Activated CD8-positive, alpha-beta memory T cell treated with anti-CD3 and anti-CD28 coated beads for 24 hours (primary cell): ENCODE data around the gene LRRTM2.
"Not testable (repeated sequence)": the region's sequence is repeated elsewhere in the genome, so short reads cannot be mapped to it uniquely, and the experiment has no call there.

Source experiments
- DNase-seq: peaks from one replicate; pipeline ENCODE4 v3.0.0-alpha.2; 2020

LRRTM2 gene

GRCh38 chr5:138878437-138879235 is 3.5 kb upstream of the LRRTM2 start:
- no peak for DNase-seq

DNA sequence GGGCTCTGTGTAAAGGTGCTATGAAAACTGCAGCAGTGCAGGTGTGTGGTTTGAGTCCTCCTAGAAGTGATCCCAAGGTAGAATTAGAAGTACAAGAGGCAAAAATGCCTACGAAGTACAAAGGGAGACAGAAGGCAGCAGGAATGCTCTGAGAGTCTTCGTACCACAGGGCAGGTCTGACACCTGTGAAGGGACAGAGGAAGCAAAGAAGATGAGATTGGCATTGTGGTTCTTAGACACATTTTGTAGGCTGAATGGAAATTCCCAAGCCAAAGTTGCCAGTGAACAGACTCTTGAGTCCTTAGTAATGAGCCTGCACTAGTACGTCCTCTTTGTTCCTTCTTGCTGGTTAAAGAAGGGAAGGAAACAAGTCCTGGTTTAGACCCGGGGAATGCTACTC is 1.7 kb upstream of the LRRTM2 start:
- DNase-seq = no peak

DNA sequence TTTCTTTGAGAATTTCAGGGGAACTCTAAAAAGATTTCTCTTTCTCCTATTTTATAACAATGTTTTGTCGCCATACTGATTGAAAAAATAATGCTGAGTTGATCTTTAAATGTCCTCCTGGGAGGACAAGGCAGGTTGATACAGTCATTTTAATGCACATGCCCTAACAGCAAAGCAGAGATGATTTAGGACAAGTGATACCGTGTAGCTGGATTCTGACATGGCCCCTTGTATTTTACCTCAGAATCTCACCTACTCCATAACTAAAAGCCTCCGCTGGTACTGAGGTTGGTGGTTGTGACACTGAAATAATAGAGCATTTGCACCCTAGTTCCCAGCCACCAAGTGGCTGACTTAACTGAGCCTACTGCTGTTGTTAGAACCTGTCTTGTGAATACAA is 811 bp upstream of the LRRTM2 start:
- DNase-seq = no peak

DNA sequence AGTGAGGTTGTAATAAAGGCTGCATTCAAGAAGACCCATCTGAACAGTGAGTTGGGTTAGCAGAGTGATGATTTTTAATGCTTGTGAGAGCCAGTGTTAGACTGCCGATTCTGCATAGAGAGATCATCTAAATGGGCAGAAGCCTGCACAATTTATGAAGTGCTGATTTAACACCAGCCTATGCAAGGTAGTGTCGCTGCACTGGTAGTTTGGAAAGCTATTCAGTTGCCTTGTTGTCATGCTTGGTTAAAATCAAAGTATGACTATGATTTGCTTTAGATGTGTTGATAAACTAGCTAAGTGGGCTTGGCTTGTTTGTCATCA is 379 bp upstream of the LRRTM2 start:
- no peak for DNase-seq

GRCh38 chr5:138874241-138874640 is 894 bp downstream of the LRRTM2 start:
- no peak for DNase-seq

- no peak for DNase-seq
Observed at GRCh38 chr5:138873466-138874221, 1.5 kb downstream of the LRRTM2 start.

DNA sequence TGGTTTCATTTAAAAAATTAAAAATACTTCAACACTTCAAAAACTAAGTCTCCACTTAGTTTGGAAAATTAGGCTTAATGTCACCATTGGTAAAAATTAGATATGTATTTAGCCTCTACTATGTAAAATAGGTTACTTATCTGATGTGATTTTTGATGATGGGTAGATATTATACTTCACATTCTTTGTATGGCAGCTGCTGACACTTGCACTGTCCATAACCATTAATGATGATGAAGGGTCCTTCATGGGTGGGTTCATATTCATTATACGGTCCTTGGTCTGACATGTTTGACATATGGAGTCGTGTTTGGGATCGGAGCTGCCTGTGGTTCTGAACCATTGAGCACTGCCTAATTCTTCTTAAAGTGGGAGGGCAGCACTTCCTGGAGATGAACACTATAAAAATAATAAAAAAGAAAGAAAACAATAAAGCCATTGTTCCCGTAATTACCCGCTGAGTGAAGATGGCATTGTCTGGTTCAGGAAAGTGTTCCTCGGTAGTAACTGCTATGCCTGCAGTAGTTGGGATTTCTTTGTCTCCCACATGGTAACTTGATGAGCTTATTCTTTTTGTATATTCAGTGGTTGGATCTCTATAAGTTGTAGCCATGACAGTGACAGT is 2.2 kb downstream of the LRRTM2 start:
- no peak for DNase-seq

GRCh38 chr5:138870611-138871010 is 4.5 kb downstream of the LRRTM2 start:
- no peak for DNase-seq

- no peak for DNase-seq
Observed at GRCh38 chr5:138869763-138870500, 5.2 kb downstream of the LRRTM2 start.

GRCh38 chr5:138869038-138869437 is 6.1 kb downstream of the LRRTM2 start:
- no peak for DNase-seq

- DNase-seq = no peak
Observed at GRCh38 chr5:138867011-138867410, 8.1 kb downstream of the LRRTM2 start.

DNA sequence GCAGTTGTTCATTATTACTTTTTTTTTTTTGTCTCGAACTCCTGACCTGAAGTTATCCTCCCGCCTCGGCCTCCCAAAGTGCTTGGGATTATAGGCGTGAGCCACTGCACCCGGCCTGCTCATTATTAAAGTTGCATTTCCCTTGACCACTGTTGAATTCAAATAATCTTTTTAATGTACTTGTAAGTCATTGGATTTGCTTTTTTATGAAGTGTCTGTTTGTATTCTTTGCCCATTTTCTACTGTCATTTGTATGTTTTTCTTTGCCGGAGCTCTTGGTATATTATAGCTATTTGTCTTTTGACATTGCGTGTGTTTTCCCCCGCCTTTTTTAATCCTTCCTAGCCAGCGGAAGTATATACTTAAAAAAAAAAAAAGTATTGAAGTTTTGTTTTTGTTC is 22.0 kb downstream of the LRRTM2 start:
- DNase-seq = no peak

GRCh38 chr5:138850865-138851435 is 24.2 kb downstream of the LRRTM2 start:
- DNase-seq = no peak

GRCh38 chr5:138849882-138850281 is 25.3 kb downstream of the LRRTM2 start:
- DNase-seq = no peak

DNA sequence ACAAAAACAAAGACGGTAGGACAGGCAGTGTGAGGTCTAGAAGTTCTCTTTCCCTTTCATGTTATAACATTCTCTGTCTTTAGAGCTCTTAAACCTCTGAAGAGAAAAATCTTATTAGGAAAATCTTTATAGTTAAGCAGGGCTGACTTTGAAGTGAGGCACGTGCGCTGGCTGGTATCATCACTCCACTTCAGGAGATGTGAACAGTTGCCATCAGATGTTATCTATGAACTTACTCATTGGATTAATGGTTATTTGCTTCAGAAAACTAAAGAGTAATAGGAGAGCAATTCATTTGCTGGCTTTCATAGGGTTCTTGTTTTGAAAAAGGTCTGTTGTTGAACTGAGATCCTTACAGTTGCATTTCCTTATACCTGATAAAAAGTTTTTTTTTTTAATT is 25.7 kb downstream of the LRRTM2 start:
- DNase-seq = no peak

DNA sequence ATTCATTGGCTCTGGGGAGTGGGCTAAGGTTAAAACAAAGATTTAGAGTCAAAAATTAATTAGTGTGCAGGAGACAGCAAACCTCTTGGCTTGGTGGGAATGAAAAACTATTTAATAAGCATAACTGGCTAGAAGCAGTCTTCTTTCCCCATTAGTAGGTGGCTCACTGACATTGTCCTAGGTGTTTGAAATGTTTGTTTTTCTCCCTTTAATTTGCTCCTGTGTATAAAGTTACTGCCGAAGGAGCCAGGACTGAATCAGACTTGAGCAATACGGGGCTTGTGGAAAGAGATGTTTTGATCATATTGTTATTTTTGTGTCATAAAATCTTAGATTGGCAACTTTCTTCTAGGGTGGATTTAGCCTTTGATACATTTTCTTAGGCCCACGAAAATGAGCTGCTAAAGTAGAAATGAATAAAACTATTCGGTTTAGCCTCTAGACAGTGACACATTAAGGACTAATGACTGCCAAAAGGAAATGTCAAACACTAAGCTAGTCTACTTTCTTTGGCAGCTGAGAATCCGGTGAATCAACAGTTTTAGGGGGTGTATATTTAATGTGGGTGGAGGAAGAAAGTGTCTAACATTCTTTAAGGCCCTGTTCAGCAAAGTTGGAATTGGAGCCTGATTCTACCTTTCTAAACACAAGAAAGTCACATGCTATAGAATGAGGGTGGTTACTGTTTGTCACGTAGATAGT is 30.2 kb downstream of the LRRTM2 start:
- no peak for DNase-seq

DNA sequence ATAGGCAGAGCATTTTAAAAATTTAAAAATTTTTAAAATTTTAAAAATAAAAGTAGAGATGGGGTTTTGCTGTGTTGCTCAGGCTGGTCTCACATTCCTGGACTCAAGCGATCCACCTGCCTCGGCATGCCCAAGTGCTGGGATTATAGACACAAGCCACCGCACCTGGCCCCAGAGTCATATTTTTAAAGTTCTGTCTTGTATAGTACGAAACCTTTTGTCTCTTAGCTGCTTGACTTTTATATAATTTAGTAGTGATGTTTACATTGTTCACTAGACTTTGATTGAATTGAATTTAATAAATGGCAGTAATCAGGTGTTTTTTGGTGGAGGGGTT is 31.0 kb downstream of the LRRTM2 start:
- DNase-seq = no peak

- no peak for DNase-seq
Observed at GRCh38 chr5:138843316-138844124, 31.6 kb downstream of the LRRTM2 start.

- no peak for DNase-seq
Observed at GRCh38 chr5:138841531-138841930, 33.6 kb downstream of the LRRTM2 start.

DNA sequence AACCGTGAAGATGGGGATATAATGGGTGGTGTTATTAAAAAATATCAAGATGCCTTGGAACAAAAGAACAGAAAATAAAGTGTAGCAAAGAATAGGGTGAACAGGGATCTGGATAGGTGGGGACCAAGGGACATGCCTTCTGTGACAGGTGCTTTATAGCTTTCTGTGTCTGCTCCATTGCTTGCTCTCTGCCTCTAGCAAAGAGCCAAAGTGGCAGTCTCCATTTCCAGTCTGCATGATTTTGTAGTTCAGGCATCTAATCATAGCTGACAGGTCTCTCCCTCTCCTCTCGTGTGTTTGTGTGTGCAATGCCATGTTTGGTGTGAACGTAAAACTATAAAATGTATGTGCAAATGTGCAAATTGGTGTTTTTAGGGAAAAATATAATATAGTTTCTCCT is 35.0 kb downstream of the LRRTM2 start:
- no peak for DNase-seq

- DNase-seq = no peak
Observed at GRCh38 chr5:138837160-138837559, 38.0 kb downstream of the LRRTM2 start.

DNA sequence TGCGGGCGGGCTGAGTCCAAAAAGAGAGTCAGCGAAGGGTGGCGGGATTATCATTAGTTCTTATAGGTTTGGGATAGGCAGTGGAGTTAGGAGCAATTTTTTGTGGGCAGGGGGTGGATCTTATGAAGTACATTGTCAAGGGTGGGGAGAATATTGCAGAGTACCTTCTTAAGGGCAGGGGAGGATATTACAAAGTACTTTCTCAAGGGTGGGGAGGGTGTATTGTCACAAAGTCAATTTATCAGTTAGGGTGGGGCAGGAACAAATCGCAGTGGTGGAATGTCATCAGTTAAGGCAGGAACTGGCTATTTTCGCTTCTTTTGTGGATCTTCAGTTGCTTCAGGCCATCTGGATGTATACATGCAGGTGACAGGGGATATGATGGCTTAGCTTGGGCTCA is 40.3 kb downstream of the LRRTM2 start:
- not testable (repeated sequence) for DNase-seq
